ENCODE measurements around the gene CCDC38.
"Not testable (repeated sequence)": the region's sequence is repeated elsewhere in the genome, so short reads cannot be mapped to it uniquely, and the experiment has no call there.

The CCDC38 gene

DNA sequence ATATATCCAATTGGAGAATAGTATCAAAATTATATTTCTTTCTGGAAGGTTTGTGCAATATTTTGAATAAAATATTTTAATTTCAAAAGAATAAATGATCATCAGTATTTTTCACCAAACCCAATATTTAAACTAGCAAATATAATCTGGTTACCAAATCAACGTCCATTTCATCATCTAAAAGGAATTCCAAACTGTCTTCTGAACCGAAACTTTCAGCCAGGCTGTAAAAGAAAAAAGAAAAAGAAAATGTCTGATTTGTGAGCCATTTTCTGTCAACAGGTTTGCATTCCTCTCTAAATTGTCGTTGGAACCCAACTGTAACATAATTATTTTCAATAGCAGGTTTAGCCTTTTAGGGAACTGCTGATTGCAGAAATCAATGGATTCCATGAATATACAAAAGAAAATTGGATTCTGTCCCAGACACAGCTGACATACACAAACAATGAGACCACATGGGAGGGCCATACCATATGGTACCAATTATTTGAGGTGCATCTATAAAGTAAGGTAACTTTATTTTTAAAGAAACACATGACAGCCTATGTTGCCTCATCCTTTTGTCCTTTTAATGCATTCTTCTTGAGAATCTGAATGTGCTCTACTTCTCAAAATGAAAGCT, 61.0 kb downstream of the CCDC38 start:
- DNase-seq, result no peak

DNA sequence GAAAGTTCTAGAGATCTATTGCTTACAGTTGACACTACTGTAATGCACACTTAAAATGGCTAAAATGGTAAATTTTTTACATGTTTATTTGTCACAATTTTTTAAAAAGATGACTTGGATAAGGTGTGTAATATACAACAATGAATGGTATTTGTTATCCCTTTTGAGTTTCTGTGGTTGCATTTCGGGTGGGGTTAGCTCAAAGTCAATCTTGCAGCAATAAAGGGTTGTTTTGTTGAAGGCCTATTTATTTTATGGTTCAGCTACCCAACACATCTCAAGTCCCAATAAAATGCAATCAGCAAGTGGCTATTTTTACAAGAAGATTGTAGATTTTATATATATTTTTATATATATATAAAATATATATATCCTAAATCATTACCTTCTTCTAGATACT, 61.5 kb downstream of the CCDC38 start:
- DNase-seq, result no peak

DNA sequence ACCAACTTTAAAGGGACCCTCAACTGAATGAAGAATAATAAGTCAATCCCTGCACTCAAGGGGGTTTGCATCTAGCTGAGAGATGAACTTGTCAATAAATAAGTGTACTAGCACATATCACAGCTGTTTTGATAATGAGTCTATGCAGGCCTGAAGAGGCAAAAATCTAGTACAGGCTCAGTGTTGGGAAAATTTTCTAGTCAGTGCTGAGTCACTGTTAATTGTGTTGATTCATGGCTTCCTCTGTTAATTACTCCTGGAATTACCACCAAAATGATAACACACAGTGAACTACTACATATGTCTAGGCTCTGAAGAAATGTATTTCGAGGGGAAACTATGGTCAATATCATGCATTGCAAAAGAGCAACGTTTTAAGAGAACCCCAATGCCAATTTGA, 64.8 kb downstream of the CCDC38 start:
- no peak for DNase-seq

DNA sequence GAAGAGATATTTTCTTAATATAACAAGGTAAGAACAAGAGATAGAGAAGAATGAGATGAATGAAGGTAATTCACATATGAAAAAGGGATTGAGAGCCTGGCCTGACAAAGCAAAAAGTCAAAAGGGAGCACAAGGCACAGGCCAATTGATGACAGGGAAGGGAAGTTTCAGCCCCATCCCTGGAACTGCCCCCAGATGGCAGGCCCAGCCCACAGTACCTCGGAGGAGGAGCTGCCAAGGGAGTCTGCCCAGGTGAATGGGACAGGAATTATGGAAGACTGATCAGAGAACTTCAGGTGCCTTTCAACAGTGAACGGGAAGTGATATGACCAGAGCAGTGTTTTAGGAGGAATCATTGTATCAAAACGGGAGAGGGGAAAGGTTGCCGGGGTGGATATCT, 68.0 kb downstream of the CCDC38 start:
- no peak for DNase-seq

DNA sequence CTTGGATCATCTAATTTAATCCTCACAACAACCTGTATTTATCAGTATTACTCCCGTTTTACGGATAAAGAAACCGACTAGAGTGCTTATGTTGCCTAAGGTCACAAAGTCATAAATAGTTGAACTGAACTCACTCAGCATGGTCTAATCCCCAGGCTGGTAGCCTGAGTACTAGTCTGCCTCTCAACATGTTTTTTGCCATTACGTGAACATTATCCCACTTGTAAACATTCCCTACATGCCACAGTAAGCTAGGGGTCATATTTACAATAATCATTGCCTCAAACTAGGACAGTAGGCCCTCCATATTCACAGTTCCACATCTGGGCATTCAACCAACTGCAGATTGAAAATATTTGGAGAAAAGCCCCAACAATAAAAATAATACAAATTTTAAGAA, 71.5 kb downstream of the CCDC38 start:
- no peak for DNase-seq

DNA sequence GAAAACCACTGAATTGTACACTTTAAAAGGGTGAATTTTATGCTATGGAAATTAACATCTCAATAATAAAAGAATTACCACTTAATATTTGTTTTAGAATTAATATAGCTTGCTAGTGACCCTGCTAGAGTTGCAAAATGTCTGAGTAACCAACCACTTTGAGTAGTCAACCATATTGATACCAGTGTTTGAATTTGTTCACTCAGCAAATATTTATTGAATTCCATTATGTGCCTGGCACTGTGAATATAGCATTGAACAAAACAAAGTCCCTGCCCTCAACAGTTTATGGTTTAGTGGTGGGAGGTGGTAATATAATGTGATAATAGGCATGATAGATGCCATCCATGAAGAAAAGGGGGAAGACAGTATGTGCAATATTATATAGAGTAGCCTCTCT, 79.1 kb downstream of the CCDC38 start:
- no peak for DNase-seq

DNA sequence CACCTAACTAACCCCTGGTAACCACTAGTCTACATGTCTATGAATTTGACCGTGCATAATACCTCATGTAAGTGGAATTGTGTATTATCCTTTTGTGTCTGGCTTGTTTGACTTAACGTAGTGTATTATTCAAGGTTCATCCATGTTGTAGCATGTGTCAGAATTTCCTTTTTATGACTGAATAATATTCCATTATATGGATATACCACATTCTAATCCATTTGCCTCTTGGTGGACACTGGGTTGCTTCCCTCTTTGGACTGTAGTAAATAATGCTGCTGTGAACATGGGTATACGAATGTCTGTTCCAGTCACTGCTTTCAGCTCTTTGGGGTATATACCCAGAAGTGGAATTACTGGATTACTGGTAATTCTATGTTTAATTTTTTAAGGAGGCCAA, 80.4 kb downstream of the CCDC38 start:
- DNase-seq, result no peak

DNA sequence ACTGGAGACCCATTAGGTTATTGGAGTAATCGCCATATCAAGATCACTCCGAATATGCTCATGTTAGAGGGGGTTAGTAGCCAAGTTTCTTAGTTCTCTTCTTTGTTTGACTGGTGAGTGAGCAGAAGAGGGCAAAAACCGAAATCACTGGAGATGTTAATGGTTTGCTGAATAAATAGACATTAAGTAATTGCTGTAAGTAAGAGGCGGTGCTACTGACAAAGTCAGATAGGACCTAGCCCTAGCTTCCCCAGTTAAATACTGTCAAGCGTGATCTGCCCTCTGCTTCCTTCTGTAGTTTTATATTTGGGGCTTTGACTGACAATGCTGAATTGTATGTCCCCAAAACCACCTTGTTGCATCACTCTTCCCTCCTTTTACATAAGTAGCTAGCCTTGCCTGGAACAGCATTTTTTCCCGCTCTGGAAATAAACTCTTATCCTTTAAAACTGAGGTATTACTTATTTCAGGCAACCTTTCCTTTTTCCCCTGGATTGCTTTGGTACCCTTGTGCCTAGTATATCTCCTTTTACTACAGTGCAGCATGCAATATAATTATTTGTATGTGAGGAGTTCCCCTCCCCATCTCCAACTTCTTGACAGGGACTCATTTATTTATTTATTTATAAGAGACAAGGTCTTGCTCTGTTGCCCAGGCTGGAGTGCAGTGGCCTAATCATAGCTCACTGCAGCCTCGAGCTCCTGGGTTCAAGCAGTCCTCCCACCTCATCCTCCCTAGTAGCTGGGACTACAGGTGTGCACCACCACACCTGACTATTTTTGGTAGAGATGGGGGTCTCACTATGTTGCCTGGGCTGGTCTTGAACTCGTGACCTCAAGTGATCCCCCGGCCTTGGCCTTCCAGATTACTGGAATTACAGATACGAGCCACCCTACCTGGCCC, 82.2 kb downstream of the CCDC38 start:
- no peak for DNase-seq

DNA sequence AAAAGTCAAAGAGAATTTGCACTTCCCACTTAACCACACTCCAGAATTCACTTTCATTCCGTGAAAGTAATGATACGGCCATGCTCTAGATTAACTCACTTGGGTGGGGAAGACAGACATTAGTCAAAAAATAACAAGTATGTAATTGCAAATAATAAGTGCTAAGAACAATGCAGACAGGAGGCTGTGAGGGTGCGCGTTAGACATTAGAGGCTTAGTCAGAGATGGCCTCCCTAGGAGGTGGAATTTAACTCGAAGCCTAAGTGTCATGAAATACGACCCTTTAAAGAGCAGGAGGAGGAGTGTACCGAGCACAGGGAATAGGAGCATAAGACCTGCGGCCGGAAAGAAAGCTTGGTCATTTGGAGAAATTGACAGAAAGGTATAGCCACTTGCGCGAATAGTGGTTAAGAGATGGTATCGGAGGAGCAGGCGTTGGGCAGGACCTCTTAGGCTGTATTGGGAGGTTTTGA, 83.0 kb downstream of the CCDC38 start:
- DNase-seq, result peak; percentile 23

DNA sequence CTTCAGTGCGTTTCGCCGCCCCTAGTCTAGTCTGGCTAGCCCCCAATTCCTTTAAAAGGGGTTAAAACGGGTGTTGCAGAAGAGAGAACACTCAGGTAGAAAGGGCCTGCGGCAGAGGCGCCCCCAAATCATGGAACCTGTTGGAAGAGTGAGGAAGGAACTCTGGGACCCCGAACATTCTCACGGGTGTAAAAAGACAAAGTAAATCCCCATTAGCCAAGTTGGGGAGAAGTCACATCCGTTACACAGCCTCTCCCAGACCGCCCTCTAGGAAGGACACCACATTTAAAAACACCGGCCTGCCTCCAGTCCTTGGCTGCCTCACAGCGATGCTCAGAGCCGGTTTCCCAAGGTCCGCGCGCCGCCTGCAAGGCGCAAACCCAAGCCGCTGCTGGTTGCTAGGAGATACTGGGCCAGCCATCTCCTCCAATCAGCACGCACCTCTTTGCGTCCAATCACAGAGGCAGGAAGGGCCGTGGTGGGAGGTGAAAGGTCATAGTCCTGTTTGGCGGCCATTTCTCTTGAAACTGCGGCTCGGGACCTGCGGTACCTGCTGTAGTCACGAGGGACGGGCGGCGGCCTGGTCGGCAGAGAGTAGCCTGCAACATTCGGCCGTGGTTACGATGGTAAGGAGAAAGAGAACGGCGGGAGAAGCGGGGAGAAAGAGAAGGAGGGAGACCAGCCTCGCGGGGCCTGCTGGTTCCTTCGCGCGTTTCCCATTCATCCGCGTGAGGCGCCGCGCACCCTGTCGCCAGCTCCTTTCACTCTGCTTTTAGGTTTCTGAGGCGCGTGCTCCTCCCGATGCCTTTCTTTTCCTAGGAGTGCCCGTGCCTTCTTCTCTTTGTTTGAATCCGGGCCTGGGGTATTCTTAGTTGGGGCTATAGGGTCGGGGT, 83.7 kb downstream of the CCDC38 start, which contains the start of gene SNRPF:
SNRPF (plus strand) TSS at position 502 of the 893 bp plus-strand sequence; CDS start at position 624, 122 bp downstream.
- DNase-seq, result peak; percentile 95

DNA sequence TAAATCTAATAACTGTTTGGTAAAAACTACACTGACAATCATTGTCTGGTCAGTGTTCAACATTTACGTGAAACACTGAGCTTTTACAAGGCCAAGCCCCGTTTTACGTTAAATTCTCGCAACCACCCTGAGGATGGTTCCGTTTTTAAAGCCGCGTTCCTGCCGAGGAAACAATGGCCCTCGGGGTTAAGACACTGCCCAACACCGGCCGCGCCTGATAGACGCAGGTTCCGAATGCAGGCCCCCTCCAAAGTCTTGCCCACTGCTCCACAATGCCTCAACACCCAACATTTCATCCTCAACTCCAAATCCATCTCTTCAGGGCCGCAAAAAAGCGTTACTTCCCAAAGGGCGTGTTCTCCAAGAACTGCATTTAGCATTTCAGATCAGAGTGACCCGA, 84.6 kb downstream of the CCDC38 start:
- DNase-seq, result no peak

DNA sequence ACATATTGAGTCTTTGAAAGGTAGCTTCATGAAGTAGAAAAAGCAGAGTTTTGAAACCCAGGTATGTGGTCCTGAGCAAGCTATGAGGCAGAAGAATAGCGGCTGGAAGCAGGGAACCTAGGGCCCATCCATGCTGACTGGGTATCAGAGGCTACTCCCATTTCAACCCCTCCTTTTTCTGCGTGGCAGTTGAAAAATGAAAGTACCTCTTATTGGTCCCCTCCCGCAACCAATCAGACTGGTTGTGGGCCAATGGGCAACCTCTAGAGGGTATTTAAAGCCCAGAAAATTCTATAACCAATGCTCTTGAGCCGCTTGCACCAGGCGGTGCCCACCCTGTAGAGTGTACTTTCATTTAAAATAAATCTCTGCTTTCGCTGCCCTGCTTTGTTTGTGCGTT, 85.3 kb downstream of the CCDC38 start:
- DNase-seq, result no peak

DNA sequence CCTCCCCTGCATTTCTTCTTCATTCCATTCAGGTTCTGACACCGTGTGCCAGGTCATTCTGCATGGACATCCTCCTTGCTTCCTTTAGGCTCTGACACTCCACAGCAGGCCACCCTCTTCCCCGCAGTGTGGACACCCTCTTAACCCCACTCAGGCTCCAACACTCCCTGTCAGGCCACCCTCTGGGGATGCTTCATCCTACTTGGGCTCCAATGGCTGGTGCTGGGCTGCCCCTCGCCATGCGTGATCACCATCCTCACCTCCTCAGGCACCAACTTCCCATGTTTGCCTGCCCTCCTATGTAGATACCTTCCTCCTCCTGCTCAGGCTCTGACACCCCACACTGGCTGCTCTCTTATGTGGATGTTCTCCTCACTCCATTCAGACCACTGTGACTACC, 90.3 kb downstream of the CCDC38 start:
- no peak for DNase-seq

DNA sequence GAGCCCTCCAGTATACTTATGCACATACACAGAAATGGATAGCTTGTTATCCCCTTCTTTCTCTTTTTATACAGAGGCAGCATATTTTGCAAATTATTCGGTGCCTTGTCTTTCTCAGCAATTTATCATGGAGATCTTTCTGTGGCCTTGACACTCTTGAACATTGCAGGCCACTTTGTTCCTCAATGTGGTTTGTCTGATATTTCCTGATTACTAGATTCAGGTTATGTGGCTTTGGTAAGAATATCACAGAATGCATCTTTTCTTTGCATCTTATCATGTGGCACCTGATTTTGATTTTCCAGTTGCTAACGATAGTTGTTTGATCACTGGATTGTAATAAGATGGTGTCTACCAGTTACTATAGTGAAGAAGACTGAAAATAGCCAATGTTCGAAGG, 90.8 kb downstream of the CCDC38 start:
- no peak for DNase-seq

DNA sequence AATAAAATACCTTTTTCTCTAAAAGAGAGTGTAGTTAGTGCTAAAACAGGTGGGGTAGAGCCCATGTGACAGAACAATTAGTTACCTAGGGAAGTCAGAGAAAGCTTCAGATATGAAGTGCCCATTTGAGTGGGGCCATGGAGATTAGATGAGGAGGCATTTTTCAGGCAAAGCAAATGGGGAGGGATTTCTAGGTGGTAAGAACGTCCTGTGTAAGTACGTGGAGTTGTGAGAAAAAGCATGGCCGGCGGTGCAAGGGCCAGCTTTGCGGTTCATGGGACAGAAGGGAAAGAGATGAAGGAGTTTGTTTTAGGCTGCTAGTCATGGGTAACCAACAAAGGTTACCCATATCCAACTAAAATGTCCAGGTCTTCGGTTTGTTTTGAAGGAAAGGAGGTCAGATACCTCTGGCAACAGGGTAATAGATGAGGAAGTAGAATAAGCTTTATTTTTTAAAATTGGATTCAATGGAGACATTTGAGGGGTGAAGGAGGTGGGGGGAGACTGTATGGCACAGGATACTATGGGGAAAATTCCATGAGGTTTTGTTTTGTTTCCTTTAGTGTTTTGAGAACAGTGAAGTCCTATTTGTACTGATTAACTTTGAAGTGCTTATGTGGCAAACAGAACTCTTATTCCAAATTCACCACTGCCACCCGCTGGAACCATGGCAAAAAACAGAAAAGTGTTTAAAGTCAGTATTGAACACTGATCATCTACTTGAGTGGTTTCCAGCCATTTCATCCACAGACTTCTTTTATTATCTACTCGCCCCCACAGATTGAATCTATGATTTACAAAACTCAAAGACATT, 93.6 kb downstream of the CCDC38 start:
- no peak for DNase-seq

DNA sequence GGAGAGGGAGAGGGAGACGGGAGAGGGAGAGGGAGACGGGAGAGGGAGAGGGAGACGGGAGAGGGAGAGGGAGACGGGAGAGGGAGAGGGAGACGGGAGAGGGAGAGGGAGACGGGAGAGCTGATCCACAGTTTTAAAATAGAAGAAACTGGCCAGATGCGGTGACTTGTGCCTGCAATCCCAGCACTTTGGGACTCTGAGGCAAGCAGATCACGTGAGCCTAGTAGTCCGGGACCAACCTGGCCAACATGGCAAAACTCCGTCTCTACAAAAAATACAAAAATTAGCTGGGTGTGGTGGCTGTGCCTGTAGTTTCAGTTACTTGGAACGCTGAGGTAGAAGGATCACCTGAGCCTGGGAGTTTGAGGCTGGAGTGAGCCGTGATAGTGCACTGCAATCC, 100.0 kb downstream of the CCDC38 start:
- DNase-seq, result not testable (repeated sequence)

DNA sequence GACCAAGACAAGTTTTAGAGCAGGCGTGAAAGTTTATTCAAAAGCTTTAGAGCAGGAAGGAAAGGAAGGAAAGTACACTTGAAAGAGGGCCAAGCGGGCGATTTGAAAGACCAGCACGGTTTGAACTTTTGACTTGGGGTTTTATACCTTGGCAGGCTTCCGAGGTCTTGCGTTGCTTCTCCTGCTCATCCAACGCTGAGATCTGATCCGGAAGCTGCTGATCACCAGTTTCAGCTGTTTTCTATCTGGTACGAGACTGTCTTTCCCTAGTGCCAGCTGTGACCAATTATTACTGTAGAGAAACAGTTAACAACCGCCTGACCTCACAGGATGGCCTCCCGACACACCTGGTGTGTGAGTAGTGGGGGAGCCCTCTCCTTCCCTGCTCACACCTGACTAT, 104.3 kb downstream of the CCDC38 start:
- no peak for DNase-seq

DNA sequence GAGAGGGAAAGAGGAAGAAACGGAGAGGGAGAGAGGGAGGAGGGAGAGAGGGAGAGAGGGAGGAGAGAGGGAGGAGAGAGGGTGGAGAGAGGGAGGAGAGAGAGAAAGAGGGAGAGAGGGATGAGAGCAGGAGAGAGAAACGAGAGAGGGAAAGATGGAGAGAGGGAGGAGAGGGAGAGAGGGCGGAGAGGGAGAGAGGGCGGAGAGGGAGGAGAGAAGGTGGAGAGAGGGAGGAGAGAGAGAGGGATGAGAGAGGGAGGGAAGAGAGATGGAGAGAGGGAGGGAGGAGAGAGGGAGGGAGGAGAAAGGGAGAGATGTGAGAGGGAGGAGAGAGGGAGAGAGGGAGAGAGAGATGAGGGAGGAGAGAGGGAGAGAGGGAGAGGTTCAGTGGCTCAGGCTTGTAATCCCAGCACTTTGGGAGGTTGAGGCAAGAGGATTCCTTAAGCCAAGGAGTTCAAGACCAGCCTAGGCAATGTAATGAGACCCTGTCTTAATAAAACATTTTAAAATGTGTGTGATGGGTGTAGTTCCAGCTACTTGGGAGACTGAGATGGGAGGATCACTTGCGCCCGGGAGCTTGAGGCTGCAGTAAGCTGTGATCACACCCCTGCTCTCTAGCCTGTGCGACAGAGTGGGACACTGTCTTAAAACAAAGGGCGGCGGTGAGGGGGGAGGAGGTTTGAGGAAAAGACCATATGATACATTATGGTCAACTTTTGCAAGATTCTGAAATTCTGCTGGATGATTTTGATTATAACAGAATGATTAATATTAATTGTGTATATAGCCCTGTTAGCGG, 105.0 kb downstream of the CCDC38 start:
- DNase-seq, result no peak

DNA sequence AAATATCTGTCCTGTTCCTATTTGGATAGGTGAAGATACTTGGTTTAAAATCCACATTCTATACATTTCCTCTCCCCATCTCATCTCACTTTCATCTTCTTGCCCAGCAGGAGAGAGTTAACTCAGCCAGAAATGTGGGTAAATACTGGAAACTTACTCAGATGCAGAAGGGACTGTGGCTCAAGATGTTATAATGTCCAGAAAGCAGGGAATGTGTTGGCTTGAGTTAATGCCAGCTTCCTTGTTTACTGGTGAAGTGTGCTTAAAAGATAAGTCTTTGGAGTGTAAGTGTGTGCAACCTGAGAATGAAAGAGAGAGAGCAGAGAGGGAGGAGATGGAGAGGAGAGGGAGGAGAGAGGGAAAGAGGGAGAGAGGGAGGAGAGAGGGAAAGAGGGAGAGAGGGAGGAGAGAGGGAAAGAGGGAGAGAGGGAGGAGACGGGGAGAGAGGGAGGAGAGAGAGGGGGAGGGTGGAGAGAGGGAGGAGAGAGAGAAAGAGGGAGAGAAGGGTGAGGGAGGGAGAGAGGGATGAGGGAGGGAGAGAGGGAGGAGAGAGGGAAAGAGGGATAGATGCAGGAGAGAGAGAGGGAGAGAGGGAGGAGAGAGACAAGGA, 105.7 kb downstream of the CCDC38 start:
- no peak for DNase-seq

DNA sequence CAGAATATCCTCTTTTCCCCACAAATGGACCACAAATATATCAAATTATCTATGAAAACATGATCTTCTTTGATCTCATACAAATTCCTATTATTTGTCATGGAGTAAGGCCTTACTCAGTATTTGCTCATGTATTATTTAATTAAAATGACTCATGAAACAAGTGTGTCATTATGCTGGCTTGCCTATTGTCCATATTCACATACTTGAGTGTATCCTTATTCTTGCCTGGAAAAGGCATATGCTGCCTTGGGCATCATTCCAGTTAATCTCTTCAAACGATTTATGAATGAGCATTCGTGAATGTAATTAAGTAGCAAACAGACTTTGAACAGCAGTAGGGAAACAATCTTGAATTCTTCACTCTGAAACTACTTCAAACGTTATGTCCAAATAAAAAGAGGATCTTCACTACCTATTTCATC, 106.2 kb downstream of the CCDC38 start:
- no peak for DNase-seq

DNA sequence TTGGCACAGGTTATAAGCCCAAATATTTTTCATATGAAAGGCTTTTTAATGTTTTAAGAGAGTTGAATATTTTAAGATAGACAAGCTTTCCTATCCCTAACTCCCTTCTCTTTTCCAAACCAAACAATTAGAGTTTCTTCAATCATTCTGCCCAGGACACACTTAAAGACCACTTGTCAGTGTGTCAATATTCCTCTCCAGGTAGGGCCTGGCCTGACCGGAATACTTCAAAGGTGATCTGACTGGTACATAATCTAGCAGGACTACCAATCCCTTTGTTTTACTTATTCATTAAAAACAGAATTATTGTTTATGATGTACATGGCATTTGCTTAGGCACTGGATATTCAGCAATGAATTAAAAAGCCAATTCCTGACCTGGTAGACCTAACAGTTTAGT, 107.8 kb downstream of the CCDC38 start:
- DNase-seq, result no peak
